Sigmoid colon (tissue), 4 donors: ENCODE results near the gene ANO1.

Experiments
- CTCF ChIP-seq, 4 experiments: fragments of 450-650 bp in 3 of 4; fragments of 200-600 bp in 1 of 4; IDR thresholded peaks; one replicate each; pipeline ENCODE4 v1.5.1; 2016 to 2019; ENCODE audit warnings: antibody characterized with exemption in 4 of 4, mild to moderate bottlenecking in 3 of 4, moderate library complexity in 2 of 4
- EP300 ChIP-seq, 4 donors: sonication (generic); formaldehyde crosslinking; IDR thresholded peaks; one replicate each; pipeline ENCODE4 v1.6.1; 2017; ENCODE audit warnings: antibody characterized with exemption in 4 of 4
- POLR2A ChIP-seq, 2 donors: fragments of 450-650 bp; IDR thresholded peaks; one replicate each; pipeline ENCODE4 v1.6.1; 2016; ENCODE audit warnings: antibody characterized with exemption in 2 of 2, mild to moderate bottlenecking in 2 of 2, moderate library complexity in 2 of 2
- POLR2AphosphoS5 ChIP-seq, 4 donors: sonication (generic); formaldehyde crosslinking; IDR thresholded peaks; one replicate each; pipeline ENCODE4 v1.6.1; 2017; ENCODE audit warnings: antibody characterized with exemption in 4 of 4

GRCh38 chr11:70169632-70170031, 91.5 kb downstream of the ANO1 start:
- TF ChIP-seq CTCF (IDR thresholded peaks at IDR 0.05), result no peak
- TF ChIP-seq POLR2AphosphoS5 (IDR thresholded peaks at IDR 0.05), result no peak
- no peak for TF ChIP-seq POLR2A (IDR thresholded peaks at IDR 0.05)
- TF ChIP-seq EP300 (IDR thresholded peaks at IDR 0.05), result no peak
